Transverse colon (tissue), 4 donors: ENCODE data around the gene AQR. TPM values are rescaled to one million over a fixed set of nuclear protein-coding genes. Genes with fewer than 3 reads are reported as not detected.

Source experiments
- DNase-seq: peaks from one replicate; pipeline ENCODE4 v3.0.0-alpha.2; 2019
- H3K27ac ChIP-seq, 4 donors: fragments of 200-600 bp; sonication (generic); 2 replicates each; pipeline ENCODE4 v1.5.1; 2016 to 2018; ENCODE audit warnings: inconsistent platforms in 4 of 4
- H3K27me3 ChIP-seq: fragments of 200-600 bp; sonication (generic); 2 replicates; pipeline ENCODE4 v1.5.1; 2017; ENCODE audit warnings: inconsistent platforms
- H3K36me3 ChIP-seq, 4 donors: fragments of 200-600 bp; sonication (generic); 2 replicates each; pipeline ENCODE4 v1.5.1; 2017 to 2019; ENCODE audit warnings: inconsistent platforms in 4 of 4
- H3K4me1 ChIP-seq, 4 donors: fragments of 200-600 bp; sonication (generic); 2 replicates each; pipeline ENCODE4 v1.5.1; 2017 to 2020; ENCODE audit warnings: inconsistent platforms in 4 of 4
- H3K4me3 ChIP-seq, 4 donors: fragments of 200-600 bp; sonication (generic); 1 replicate in 1 of 4; 2 replicates in 3 of 4; pipeline versions ENCODE4 v1.5.1 to v1.6.1; 2017 to 2019; ENCODE audit warnings: inconsistent platforms in 4 of 4
- H3K9me3 ChIP-seq, 2 donors: fragments of 200-600 bp; sonication (generic); 2 replicates each; pipeline ENCODE4 v1.5.1; 2017 to 2019; ENCODE audit warnings: inconsistent platforms in 2 of 2
- CTCF ChIP-seq, 5 experiments: fragments of 200-600 bp in 3 of 5; fragments of 450-650 bp in 2 of 5; sonication (generic) in 3 of 5; IDR thresholded peaks; 1 replicate in 2 of 5; 2 replicates in 3 of 5; pipeline ENCODE4 v1.5.1; 2016 to 2017; ENCODE audit warnings: antibody characterized with exemption in 5 of 5, inconsistent platforms in 3 of 5, mild to moderate bottlenecking in 2 of 5, moderate library complexity in 1 of 5
- EP300 ChIP-seq: sonication (generic); formaldehyde crosslinking; IDR thresholded peaks from one replicate; pipeline ENCODE4 v1.6.1; 2017; ENCODE audit warnings: antibody characterized with exemption, low read depth
- POLR2A ChIP-seq: fragments of 450-650 bp; IDR thresholded peaks from one replicate; pipeline ENCODE4 v1.6.1; 2016; ENCODE audit warnings: antibody characterized with exemption, mild to moderate bottlenecking, moderate library complexity
- POLR2AphosphoS5 ChIP-seq, 3 donors: sonication (generic); formaldehyde crosslinking; IDR thresholded peaks; one replicate each; pipeline ENCODE4 v1.6.1; 2016; ENCODE audit warnings: antibody characterized with exemption in 3 of 3
- WGBS, 2 donors: methylation state at CpG; one replicate each; pipeline ENCODE4 v1.1.5; 2018; ENCODE audit warnings: low coverage in 1 of 2; 5-methylcytosine and 5-hydroxymethylcytosine counted together
- in situ Hi-C, 4 donors: fragments of 200-750 bp; cut with MboI; loops; one replicate each; pipeline versions ENCODE4 v1.15.0 to v1.15.1; 2017; ENCODE audit warnings: low sequenced_read_pairs in 3 of 4, low pct_ligation_motif_present in 1 of 4, low pct_unique_long_range_greater_than_20kb in 1 of 4
- intact Hi-C: fragments of 100-400 bp; cut with DNase I; formaldehyde crosslinking; loops from one replicate; pipeline ENCODE4 v1.15.1; 2023; ENCODE audit warnings: low total_unique reads
- total RNA-seq, 4 donors: library from RNA; depleted of rRNA; stranded (reverse); fragments of >200 nt; gene quantifications; one replicate each; pipeline ENCODE4 v1.1.0, GENCODE V29; 2016

The AQR gene
- total RNA-seq, 4 donors from 2014 or later: 13.8 to 25.7 (median 23.5) TPM

- H3K4me1 ChIP-seq: no peaks in the 10 kb centered on the region
- no peak overlapping the region for H3K27ac ChIP-seq
- no peaks in the 10 kb centered on the region for H3K27me3 ChIP-seq
- WGBS, 2 donors: 92 to 95% methylated on average over 3 to 4 of the region's 4 CpGs
- in situ Hi-C loops (no loop called here), intact Hi-C loops (no loop called here)
- peaks cover 0 to 66% (median 30%) of the 10 kb centered on the region in 4 donors for H3K36me3 ChIP-seq
- H3K9me3 ChIP-seq: no peaks in the 10 kb centered on the region
- no peak overlapping the region for H3K4me3 ChIP-seq
- no peak for TF ChIP-seq EP300
- no peak for TF ChIP-seq POLR2A
- TF ChIP-seq CTCF (IDR thresholded peaks at IDR 0.05): no peak
- TF ChIP-seq POLR2AphosphoS5 (IDR thresholded peaks at IDR 0.05): no peak
- DNase-seq: no peak
These were observed 108.3 kb downstream of the AQR start for GRCh38 chr15:34861214-34861613.

- peaks cover 3 to 9% (median 7%) of the 10 kb centered on the region in 4 donors for H3K4me1 ChIP-seq
- peaks cover 0 to 37% (median 19%) of the 10 kb centered on the region in 4 donors for H3K36me3 ChIP-seq
- DNase-seq: no peak
- no peaks in the 10 kb centered on the region for H3K27me3 ChIP-seq
- intact Hi-C loops (no loop called here), in situ Hi-C loops (no loop called here)
- no peak overlapping the region for H3K4me3 ChIP-seq
- no peak overlapping the region for H3K27ac ChIP-seq
- TF ChIP-seq CTCF (IDR thresholded peaks at IDR 0.05) (no peak), POLR2AphosphoS5 (IDR thresholded peaks at IDR 0.05) (no peak), POLR2A (no peak)
- no peaks in the 10 kb centered on the region for H3K9me3 ChIP-seq
These were observed 113.6 kb downstream of the AQR start for GRCh38 chr15:34855893-34856292.

GRCh38 chr15:34855413-34855812 lies 114.1 kb downstream of the AQR start:
- WGBS, 2 donors: 11 to 20% methylated on average over 1 of the region's 1 CpG
- no peak overlapping the region for H3K27ac ChIP-seq
- H3K9me3 ChIP-seq: no peaks in the 10 kb centered on the region
- no peaks in the 10 kb centered on the region for H3K27me3 ChIP-seq
- H3K4me1 ChIP-seq: peaks cover 3 to 9% (median 7%) of the 10 kb centered on the region in 4 donors
- intact Hi-C loops: no loop called here
- no peak for DNase-seq
- no peak overlapping the region for H3K4me3 ChIP-seq
- in situ Hi-C loops: no loop called here
- no peak for TF ChIP-seq POLR2A
- no peak for TF ChIP-seq EP300
- TF ChIP-seq POLR2AphosphoS5 (IDR thresholded peaks at IDR 0.05): no peak
- TF ChIP-seq CTCF (IDR thresholded peaks at IDR 0.05): no peak
- peaks cover 0 to 32% (median 16%) of the 10 kb centered on the region in 4 donors for H3K36me3 ChIP-seq

GRCh38 chr15:34854232-34854631 lies 115.3 kb downstream of the AQR start:
- peaks cover 0 to 22% (median 11%) of the 10 kb centered on the region in 4 donors for H3K36me3 ChIP-seq
- DNase-seq: no peak
- H3K9me3 ChIP-seq: no peaks in the 10 kb centered on the region
- H3K4me3 ChIP-seq: no peak overlapping the region
- WGBS, 2 donors: 91 to 92% methylated on average over 2 of the region's 2 CpGs
- H3K4me1 ChIP-seq: peaks cover 3 to 9% (median 7%) of the 10 kb centered on the region in 4 donors
- intact Hi-C loops: no loop called here
- no peaks in the 10 kb centered on the region for H3K27me3 ChIP-seq
- no peak for TF ChIP-seq EP300
- no peak for TF ChIP-seq POLR2AphosphoS5 (IDR thresholded peaks at IDR 0.05)
- no peak for TF ChIP-seq POLR2A
- TF ChIP-seq CTCF (IDR thresholded peaks at IDR 0.05): no peak
- no peak overlapping the region for H3K27ac ChIP-seq
- in situ Hi-C loops: no loop called here
